ENCODE measurements around the gene ATP8A1.

- TF ChIP-seq JUND (IDR thresholded peaks at IDR 0.05): no peak
- TF ChIP-seq, protein P1, sequence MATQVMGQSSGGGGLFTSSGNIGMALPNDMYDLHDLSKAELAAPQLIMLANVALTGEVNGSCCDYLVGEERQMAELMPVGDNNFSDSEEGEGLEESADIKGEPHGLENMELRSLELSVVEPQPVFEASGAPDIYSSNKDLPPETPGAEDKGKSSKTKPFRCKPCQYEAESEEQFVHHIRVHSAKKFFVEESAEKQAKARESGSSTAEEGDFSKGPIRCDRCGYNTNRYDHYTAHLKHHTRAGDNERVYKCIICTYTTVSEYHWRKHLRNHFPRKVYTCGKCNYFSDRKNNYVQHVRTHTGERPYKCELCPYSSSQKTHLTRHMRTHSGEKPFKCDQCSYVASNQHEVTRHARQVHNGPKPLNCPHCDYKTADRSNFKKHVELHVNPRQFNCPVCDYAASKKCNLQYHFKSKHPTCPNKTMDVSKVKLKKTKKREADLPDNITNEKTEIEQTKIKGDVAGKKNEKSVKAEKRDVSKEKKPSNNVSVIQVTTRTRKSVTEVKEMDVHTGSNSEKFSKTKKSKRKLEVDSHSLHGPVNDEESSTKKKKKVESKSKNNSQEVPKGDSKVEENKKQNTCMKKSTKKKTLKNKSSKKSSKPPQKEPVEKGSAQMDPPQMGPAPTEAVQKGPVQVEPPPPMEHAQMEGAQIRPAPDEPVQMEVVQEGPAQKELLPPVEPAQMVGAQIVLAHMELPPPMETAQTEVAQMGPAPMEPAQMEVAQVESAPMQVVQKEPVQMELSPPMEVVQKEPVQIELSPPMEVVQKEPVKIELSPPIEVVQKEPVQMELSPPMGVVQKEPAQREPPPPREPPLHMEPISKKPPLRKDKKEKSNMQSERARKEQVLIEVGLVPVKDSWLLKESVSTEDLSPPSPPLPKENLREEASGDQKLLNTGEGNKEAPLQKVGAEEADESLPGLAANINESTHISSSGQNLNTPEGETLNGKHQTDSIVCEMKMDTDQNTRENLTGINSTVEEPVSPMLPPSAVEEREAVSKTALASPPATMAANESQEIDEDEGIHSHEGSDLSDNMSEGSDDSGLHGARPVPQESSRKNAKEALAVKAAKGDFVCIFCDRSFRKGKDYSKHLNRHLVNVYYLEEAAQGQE (IDR thresholded peaks at IDR 0.05): no peak
- TF ChIP-seq RAD21 (IDR thresholded peaks at IDR 0.05): no peak
- TF ChIP-seq, protein P2, sequence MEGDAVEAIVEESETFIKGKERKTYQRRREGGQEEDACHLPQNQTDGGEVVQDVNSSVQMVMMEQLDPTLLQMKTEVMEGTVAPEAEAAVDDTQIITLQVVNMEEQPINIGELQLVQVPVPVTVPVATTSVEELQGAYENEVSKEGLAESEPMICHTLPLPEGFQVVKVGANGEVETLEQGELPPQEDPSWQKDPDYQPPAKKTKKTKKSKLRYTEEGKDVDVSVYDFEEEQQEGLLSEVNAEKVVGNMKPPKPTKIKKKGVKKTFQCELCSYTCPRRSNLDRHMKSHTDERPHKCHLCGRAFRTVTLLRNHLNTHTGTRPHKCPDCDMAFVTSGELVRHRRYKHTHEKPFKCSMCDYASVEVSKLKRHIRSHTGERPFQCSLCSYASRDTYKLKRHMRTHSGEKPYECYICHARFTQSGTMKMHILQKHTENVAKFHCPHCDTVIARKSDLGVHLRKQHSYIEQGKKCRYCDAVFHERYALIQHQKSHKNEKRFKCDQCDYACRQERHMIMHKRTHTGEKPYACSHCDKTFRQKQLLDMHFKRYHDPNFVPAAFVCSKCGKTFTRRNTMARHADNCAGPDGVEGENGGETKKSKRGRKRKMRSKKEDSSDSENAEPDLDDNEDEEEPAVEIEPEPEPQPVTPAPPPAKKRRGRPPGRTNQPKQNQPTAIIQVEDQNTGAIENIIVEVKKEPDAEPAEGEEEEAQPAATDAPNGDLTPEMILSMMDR (IDR thresholded peaks at IDR 0.05; ENCODE audit: low read depth, low read length, missing input control): no peak
- no peak for TF ChIP-seq TAF1 (conservative IDR thresholded peaks at IDR 0.05)
- TF ChIP-seq ATF3 (IDR thresholded peaks at IDR 0.05): no peak
- TF ChIP-seq MAX (IDR thresholded peaks at IDR 0.05): no peak
- TF ChIP-seq HNF4G (IDR thresholded peaks at IDR 0.05): no peak
- TF ChIP-seq ZBTB33 (IDR thresholded peaks at IDR 0.05): no peak
Observed at GRCh38 chr4:42653626-42654560, 3.0 kb downstream of the ATP8A1 start.
